Measurements from ENCODE around the gene SLC35D1.

DNA sequence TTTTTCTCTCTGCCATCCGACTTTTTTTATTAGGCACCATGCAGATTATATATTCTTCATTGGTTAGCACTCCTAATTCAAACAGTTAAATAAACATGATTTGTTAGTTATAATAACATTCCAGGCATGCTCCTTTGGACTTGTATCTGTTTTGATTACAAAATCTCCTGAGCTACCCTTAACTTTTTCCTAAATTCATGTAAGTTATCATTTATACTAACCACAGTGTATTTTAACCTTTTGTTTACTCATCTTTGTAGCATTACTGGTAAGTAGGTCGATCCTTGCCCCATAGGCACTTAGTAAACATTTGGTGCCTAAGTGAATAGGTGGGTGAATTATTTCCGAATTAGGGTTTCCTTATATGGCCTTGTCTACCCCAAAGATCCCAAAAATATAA, 85.4 kb downstream of the SLC35D1 start:
- TF ChIP-seq YY1 (IDR thresholded peaks at IDR 0.05; ENCODE audit: insufficient read depth, insufficient read length) (no peak), ZNF274 (IDR thresholded peaks at IDR 0.05; ENCODE audit: low read depth, low read length) (no peak)
